ENCODE measurements around the gene C5orf47.

Gene C5orf47

DNA sequence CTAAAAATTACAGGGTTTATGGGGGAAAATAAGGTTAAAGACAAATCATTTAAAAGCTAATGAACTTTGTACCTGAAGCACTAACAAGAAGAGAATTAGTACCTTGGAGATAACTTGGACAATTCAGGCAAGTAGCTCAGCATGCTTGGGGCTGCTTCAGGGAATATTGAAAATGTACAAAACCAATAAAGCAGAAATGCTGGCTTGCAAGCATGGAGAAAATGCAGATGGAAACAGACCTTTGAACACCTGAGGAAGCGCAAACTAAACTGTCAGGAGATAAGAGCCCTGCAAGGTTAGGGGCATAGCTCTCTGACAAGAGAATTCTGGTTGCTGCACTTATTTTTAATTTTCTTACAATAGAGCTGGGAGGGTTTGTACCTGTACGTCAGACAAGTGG is 42.6 kb upstream of the C5orf47 start:
- H3K4me3 ChIP-seq (ENCODE audit: low read depth, low read length) = no peak overlapping the region
- TF ChIP-seq CTCF (IDR thresholded peaks at IDR 0.05; ENCODE audit: borderline replicate concordance, insufficient read depth, low read depth, low read length) = no peak

DNA sequence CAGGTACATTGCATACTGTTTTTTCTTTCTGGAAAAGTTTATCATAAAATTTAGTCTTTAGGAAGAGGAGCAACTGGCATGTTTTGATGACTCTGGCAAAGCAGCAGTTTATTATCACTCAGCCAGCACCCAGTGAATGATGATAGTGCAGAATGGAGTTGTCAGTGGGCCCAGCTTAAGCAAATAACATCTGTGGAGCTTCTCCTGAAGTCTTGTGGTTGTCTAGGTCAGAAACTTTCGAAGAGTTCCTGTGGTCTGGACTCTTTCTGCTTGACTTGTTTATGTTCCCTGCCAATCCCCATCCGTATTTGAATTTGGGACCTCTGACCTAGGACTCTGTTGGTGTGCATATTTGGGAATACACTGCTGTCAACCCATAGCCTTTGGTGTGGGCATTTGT is 38.1 kb upstream of the C5orf47 start:
- no peak for TF ChIP-seq CTCF (IDR thresholded peaks at IDR 0.05; ENCODE audit: borderline replicate concordance, insufficient read depth, low read depth, low read length)
- H3K4me3 ChIP-seq (ENCODE audit: low read depth, low read length) = no peak overlapping the region

DNA sequence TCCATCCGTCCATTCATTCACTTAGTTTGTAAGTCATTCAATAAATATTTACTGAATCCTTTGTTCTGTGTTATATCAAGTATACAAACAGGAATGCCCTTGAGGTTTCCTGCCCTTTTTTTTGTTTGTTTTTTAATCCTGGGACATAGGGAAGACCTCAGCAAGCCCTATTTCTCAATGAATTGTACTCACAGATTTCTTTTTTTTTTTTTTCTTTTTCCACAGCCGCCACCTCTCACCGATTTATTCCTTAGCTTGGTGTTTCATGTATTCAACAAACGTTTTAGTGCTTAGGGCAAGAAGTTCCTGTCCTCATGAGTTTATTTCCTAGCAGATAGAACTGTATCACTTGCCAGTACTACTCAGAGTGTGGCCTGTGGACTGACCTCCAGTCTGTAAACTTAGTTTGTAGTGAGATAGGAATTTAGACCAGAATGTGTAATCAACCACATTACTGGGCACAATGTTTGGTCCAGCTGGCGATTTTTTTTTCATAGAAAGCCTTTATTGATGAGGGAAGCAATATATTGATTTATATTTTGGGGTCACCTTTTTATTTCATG is 35.4 kb upstream of the C5orf47 start:
- TF ChIP-seq CTCF (IDR thresholded peaks at IDR 0.05; ENCODE audit: borderline replicate concordance, insufficient read depth, low read depth, low read length) = no peak
- no peak overlapping the region for H3K4me3 ChIP-seq (ENCODE audit: low read depth, low read length)

GRCh38 chr5:173954671-173955521 is 34.1 kb upstream of the C5orf47 start:
- no peak for TF ChIP-seq CTCF (IDR thresholded peaks at IDR 0.05; ENCODE audit: borderline replicate concordance, insufficient read depth, low read depth, low read length)
- H3K4me3 ChIP-seq (ENCODE audit: low read depth, low read length) = no peak overlapping the region

- no peak overlapping the region for H3K4me3 ChIP-seq (ENCODE audit: low read depth, low read length)
- no peak for TF ChIP-seq CTCF (IDR thresholded peaks at IDR 0.05; ENCODE audit: borderline replicate concordance, insufficient read depth, low read depth, low read length)
These were observed 28.0 kb upstream of the C5orf47 start for GRCh38 chr5:173960986-173961385.

GRCh38 chr5:173961418-173961817 is 27.6 kb upstream of the C5orf47 start:
- no peak for TF ChIP-seq CTCF (IDR thresholded peaks at IDR 0.05; ENCODE audit: borderline replicate concordance, insufficient read depth, low read depth, low read length)
- H3K4me3 ChIP-seq (ENCODE audit: low read depth, low read length) = no peak overlapping the region

- H3K4me3 ChIP-seq (ENCODE audit: low read depth, low read length) = no peak overlapping the region
- no peak for TF ChIP-seq CTCF (IDR thresholded peaks at IDR 0.05; ENCODE audit: borderline replicate concordance, insufficient read depth, low read depth, low read length)
These were observed 26.5 kb upstream of the C5orf47 start for GRCh38 chr5:173962436-173962972.

Measured in GM12875 (cell line).